Measurements from ENCODE around the gene HBG2.

- TF ChIP-seq CTCF (IDR thresholded peaks at IDR 0.05) (peak in 4 of 5 experiments; percentile 6 to 21 (median 16)), POLR2A (IDR thresholded peaks at IDR 0.05) (no peak)
These were observed 49.8 kb downstream of the HBG2 start for GRCh38 chr11:5204787-5205186.
